ENCODE measurements around the gene NHS.
"Not testable (repeated sequence)": the region's sequence is repeated elsewhere in the genome, so short reads cannot be mapped to it uniquely, and the experiment has no call there.

NHS gene

DNA sequence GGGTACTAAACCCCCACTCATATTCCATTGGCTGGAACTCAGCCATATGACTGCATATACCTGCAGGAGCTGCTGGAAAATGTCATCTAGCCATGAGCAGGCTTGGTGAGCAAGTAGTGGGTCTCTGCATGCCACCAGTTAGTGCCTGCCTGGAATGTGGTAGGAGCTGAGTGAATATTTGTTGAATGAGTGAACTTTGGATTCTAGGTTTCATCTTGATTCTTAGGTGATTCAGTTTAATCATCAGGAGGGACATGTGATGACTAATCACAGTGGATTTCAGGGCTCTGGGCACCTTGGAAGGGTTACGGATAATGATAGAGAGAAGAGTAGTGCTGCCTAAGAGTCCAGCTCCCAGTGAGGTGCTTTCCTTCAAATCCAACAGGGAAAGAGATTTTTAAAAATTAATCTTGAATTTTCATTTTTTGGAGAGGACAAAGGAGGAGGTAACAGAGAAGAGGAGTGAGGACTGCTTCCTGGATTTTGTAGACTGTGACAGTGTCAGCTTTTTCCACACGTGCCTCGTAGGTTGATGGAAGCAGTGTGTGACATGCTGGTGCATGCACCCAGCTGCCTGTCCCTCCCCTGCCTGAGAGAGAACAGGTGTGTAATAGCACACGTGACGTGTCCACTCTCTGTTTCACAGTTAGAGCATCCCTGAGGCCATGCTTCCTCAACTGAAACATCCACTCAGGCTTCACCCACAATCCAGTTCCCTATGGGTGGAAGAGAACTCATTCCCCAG, 30.4 kb downstream of the NHS start:
- no peak for DNase-seq (ENCODE audit: low read depth)

GRCh38 chrX:17409566-17410290, 34.7 kb downstream of the NHS start:
- DNase-seq (ENCODE audit: low read depth), result no peak

DNA sequence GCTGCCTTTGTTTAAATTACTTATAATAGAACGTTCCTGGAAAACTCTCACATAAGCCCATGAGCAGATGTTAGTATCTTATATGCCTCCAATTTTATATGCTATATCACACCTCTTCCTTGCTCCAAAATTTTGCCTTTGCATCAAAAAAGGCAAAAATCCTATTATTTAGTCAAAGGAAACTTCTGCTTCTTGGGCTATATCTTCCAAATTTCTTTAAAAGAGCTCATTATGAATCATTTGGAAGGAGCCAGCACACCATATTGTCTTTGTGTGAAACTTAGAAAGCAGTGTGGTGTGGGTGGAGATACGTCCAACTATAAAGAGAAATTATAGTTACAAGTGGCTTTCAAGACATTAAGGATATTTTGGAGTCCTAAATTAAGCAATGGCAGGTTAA, 35.7 kb downstream of the NHS start:
- no peak for DNase-seq (ENCODE audit: low read depth)

- DNase-seq (ENCODE audit: low read depth), result no peak
These were observed 36.2 kb downstream of the NHS start for GRCh38 chrX:17411205-17411604.

GRCh38 chrX:17412692-17413091, 37.7 kb downstream of the NHS start:
- no peak for DNase-seq (ENCODE audit: low read depth)

DNA sequence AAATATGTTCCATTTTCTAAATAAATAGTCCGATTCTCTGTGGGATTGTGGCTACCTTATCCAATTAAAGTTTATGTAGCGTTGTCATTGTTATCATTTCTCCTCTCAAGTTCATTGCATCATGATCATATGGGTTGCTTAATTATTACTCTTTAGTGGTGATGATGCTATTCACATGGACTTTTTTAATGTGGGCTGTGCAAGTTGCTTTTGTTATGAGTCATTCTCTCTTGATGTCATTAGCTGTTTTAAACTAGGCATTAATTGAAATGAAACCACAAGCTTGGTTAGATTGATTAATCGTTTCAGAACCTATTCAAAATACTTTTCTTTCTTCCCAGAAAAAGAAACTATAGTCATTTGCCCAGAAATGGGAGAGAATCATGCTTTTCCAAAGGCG, 38.2 kb downstream of the NHS start:
- no peak for DNase-seq (ENCODE audit: low read depth)

GRCh38 chrX:17414027-17414658, 39.1 kb downstream of the NHS start:
- DNase-seq (ENCODE audit: low read depth), result no peak

DNA sequence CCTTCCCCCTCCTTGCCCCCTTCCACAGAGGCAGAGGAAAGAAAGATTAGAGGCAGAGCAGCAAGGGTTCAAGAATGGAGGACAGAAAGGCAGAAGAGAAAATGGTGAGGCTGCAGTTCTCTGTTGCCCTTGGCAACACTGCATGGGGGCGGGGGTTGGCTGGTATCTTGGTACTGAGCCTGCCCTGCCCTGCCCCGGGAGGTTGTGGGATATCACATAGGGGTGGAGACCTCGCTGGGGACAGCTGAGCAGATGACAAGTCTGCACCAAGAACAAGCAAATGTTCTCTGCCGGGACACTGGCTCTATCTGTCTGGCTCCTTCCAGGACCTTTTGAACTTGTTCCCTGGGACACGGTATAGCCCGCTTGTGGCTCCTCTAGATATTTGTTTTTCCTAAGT, 39.8 kb downstream of the NHS start:
- no peak for DNase-seq (ENCODE audit: low read depth)

GRCh38 chrX:17415242-17415810, 40.3 kb downstream of the NHS start:
- DNase-seq (ENCODE audit: low read depth), result no peak

GRCh38 chrX:17417372-17417771, 42.4 kb downstream of the NHS start:
- DNase-seq (ENCODE audit: low read depth), result no peak

GRCh38 chrX:17425136-17425535, 50.1 kb downstream of the NHS start:
- no peak for DNase-seq (ENCODE audit: low read depth)

GRCh38 chrX:17425551-17425950, 50.6 kb downstream of the NHS start:
- DNase-seq (ENCODE audit: low read depth), result no peak

DNA sequence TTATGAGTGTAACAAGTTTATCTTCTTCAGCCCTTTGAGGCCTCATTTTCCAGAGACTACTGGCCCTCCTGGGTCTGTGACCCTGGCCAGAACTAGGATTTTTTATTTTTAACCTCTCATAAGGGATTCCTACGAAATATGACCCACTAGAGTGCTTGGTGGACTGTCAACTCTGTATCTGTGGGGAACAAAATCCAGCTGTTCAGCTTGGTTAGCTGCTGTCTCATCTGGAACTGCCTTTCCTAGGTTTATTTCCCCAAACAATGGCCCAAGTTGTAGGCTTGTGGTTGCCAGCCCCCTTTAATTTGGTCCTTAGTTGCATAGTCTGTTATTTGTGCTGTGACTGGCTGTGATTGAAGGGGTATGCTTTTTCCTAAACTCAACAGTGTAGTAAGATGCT, 56.2 kb downstream of the NHS start:
- DNase-seq (ENCODE audit: low read depth), result no peak

- DNase-seq (ENCODE audit: low read depth), result no peak
These were observed 57.2 kb downstream of the NHS start for GRCh38 chrX:17432158-17432557.

DNA sequence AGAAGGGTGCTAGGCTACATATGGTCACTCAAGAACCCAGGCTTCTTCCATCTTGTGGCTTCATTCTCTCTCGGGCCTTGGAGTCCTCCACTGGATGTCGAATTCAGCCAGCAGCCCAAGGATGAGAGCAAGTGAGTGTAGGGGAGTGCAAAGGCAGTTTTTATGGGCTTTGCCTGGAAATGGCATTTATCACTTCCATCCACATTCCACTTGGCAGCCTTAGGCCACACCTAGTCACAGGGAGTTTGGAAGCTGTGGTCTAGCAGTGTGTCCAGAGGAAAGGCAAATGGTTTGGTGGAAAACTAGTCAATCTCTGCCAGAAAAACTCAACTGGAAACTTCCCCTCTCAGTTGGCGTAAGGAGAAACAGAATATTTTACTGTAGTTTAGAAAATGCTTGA, 59.0 kb downstream of the NHS start:
- DNase-seq (ENCODE audit: low read depth), result no peak

DNA sequence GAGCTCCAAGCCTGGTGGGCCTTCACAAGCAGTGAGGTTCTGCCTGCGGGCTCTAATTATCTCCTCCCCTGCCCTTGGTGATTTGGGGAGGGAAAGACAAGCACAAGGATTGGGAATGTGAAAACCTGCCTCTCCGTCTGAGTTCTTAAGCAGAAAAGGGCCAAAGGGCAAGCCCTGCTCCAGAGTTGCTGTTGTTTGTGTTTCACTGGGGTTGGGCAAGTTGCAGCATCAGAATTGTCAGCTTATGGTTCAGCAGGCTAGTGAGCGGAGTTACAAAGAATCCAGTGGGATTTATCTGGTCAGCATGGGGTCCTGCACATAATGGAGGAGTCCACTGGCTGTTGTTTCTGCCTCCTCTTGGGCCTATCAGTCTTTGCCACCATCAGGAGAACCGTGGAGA, 60.5 kb downstream of the NHS start:
- DNase-seq (ENCODE audit: low read depth), result no peak

- no peak for DNase-seq (ENCODE audit: low read depth)
These were observed 63.2 kb downstream of the NHS start for GRCh38 chrX:17438221-17438620.

- no peak for DNase-seq (ENCODE audit: low read depth)
These were observed 65.3 kb downstream of the NHS start for GRCh38 chrX:17440258-17440657.

- DNase-seq (ENCODE audit: low read depth), result no peak
These were observed 65.8 kb downstream of the NHS start for GRCh38 chrX:17440836-17441235.

DNA sequence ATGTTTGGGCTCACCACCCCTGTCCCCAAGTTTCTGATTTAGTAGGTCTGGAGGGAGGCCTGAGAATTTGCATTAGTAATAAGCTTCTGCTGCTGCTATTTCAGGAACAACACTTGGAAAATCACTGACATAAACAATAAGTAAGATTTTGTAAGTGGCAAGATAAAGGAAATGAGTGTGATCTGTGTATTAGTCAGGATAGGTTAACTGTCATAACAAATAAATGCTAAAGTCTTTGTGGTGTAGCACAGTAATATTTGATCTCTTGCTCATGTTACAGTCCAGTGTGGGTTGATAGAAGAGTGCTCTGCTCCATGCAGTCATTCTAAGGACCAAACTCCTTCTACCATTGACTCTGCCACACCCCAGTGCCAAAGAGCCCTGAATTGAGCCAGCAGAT, 67.0 kb downstream of the NHS start:
- DNase-seq (ENCODE audit: low read depth), result no peak

- no peak for DNase-seq (ENCODE audit: low read depth)
These were observed 67.9 kb downstream of the NHS start for GRCh38 chrX:17442898-17443297.

DNA sequence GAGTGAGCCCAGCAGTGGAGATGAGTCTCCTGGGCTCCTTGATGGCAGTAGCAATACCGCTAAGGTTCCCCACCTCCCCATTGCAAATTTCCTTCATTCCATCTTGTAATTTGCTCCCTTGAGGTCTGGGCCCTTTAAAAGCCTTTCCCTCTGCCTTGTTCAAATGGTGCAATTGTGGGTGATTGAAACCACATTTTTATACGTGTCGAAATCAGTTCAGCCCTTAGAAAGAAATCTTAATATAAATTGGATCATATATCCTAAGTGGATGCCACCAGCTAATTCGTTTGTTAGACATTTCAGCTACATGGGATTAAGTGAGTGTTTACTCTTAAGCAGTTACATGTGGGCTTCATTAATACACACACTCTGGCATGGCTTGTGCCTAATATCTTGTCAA, 68.6 kb downstream of the NHS start:
- no peak for DNase-seq (ENCODE audit: low read depth)

DNA sequence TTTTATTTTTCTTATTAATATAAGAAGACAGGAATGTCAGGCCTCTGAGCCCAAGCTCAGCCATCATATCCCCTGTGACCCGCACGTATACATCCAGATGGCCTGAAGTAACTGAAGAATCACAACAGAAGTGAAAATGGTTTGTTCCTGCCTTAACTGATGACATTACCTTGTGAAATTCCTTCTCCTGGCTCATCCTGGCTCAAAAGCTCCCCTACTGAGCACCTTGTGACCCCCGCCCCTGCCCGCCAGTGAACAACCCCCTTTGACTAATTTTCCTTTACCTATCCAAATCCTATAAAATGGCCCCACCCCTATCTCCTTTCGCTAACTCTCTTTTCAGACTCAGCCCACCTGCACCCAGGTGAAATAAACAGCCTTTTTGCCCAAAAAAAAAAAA, 71.3 kb downstream of the NHS start:
- not testable (repeated sequence) for DNase-seq (ENCODE audit: low read depth)

Measured in stimulated activated CD8-positive, alpha-beta memory T cell treated with anti-CD3 and anti-CD28 coated beads, Interleukin-12 subunit alpha, Interleukin-12 subunit beta, amount 100 ng/mL, for 4 hours (primary cell).